Astrocyte (in vitro differentiated cells and primary cell): Measurements from ENCODE around the gene PRM3. TPM values are rescaled to one million over a fixed set of nuclear protein-coding genes. Genes with fewer than 3 reads are reported as not detected.

ENCODE experiments used
- DNase-seq: peaks from one replicate; pipeline ENCODE4 v3.0.0-alpha.2; 2010; ENCODE audit warnings: low read depth
- FAIRE-seq: peaks from 2 replicates; lab custom pipeline; 2011; peaks lifted over from hg19 to GRCh38; lab: Jason Lieb, UNC
- H2AFZ ChIP-seq: 2 replicates; pipeline ENCODE4 v1.6.0; 2012; ENCODE audit warnings: low read depth, low read length, inconsistent platforms
- H3K27ac ChIP-seq: 2 replicates; pipeline ENCODE4 v1.5.1; 2011; ENCODE audit warnings: low read depth, low read length, inconsistent platforms
- H3K27me3 ChIP-seq: 2 replicates; pipeline ENCODE4 v1.6.0; 2011; ENCODE audit warnings: low read length, inconsistent platforms; ENCODE audit not compliant: insufficient read depth
- H3K36me3 ChIP-seq: 2 replicates; pipeline ENCODE4 v1.5.1; 2011; ENCODE audit warnings: low read length, inconsistent platforms; ENCODE audit not compliant: insufficient read depth
- H3K4me1 ChIP-seq: 2 replicates; pipeline ENCODE4 v1.5.1; 2011; ENCODE audit warnings: low read length, inconsistent platforms; ENCODE audit not compliant: insufficient read depth
- H3K4me2 ChIP-seq: 2 replicates; pipeline ENCODE4 v1.6.0; 2012; ENCODE audit warnings: low read length, inconsistent platforms
- H3K4me3 ChIP-seq: 2 replicates; pipeline ENCODE4 v1.5.1; 2011; ENCODE audit warnings: low read depth, mild to moderate bottlenecking, low read length, inconsistent platforms; ENCODE audit not compliant: insufficient read depth
- H3K79me2 ChIP-seq: 2 replicates; pipeline ENCODE4 v1.6.0; 2012; ENCODE audit warnings: mild to moderate bottlenecking, low read length, inconsistent platforms; ENCODE audit not compliant: insufficient read depth
- H3K9ac ChIP-seq: 2 replicates; pipeline ENCODE4 v1.6.0; 2012; ENCODE audit warnings: mild to moderate bottlenecking, low read length, inconsistent platforms
- H3K9me3 ChIP-seq: 2 replicates; pipeline ENCODE4 v1.5.1; 2012; ENCODE audit warnings: low read depth, mild to moderate bottlenecking, low read length, inconsistent platforms; ENCODE audit not compliant: insufficient read depth
- H4K20me1 ChIP-seq: 2 replicates; pipeline ENCODE4 v1.6.0; 2012; ENCODE audit warnings: low read length, inconsistent platforms; ENCODE audit not compliant: insufficient read depth
- H3K27ac Mint-ChIP-seq: one replicate; pipeline ENCODE4 v1.8.0; 2021; ENCODE audit warnings: mild to moderate bottlenecking, mixed read lengths; ENCODE audit not compliant: unreplicated experiment
- H3K27me3 Mint-ChIP-seq: one replicate; pipeline ENCODE4 v1.8.0; 2021; ENCODE audit warnings: low read depth, mixed read lengths; ENCODE audit not compliant: unreplicated experiment
- H3K36me3 Mint-ChIP-seq: one replicate; pipeline ENCODE4 v1.8.0; 2021; ENCODE audit warnings: low read depth, mixed read lengths; ENCODE audit not compliant: unreplicated experiment
- H3K4me1 Mint-ChIP-seq: one replicate; pipeline ENCODE4 v1.8.0; 2021; ENCODE audit warnings: low read depth, mixed read lengths; ENCODE audit not compliant: unreplicated experiment
- H3K4me3 Mint-ChIP-seq: one replicate; pipeline ENCODE4 v1.8.0; 2021; ENCODE audit warnings: mild to moderate bottlenecking, moderate library complexity, mixed read lengths; ENCODE audit not compliant: unreplicated experiment
- H3K9me3 Mint-ChIP-seq: one replicate; pipeline ENCODE4 v1.8.0; 2021; ENCODE audit warnings: mild to moderate bottlenecking, mixed read lengths; ENCODE audit not compliant: unreplicated experiment
- CTCF ChIP-seq: IDR thresholded peaks from 2 replicates; pipeline ENCODE4 v1.5.1; 2011; ENCODE audit warnings: low read depth, mild to moderate bottlenecking, inconsistent platforms, low read length, moderate library complexity; ENCODE audit not compliant: insufficient read depth
- EZH2 ChIP-seq: IDR thresholded peaks from 2 replicates; pipeline ENCODE4 v1.6.1; 2012; ENCODE audit warnings: mild to moderate bottlenecking, low read length, inconsistent platforms; ENCODE audit not compliant: insufficient read depth
- total RNA-seq: library from RNA; stranded (reverse); gene quantifications from 2 replicates; pipeline ENCODE4 v1.2.1, GENCODE V29; 2021

The PRM3 gene
- total RNA-seq, 1 donor from 2014 or later, result not detected

- no peak overlapping the region for H3K9ac ChIP-seq
- peaks cover 35% of the 10 kb centered on the region for H3K27me3 Mint-ChIP-seq
- no peaks in the 10 kb centered on the region for H3K4me1 ChIP-seq
- H4K20me1 ChIP-seq, result no peaks in the 10 kb centered on the region
- TF ChIP-seq CTCF (no peak), EZH2 (no peak)
- no peak overlapping the region for H3K4me3 Mint-ChIP-seq
- H3K9me3 Mint-ChIP-seq, result no peaks in the 10 kb centered on the region
- H3K27ac Mint-ChIP-seq, result no peak overlapping the region
- H3K4me1 Mint-ChIP-seq, result no peaks in the 10 kb centered on the region
- H3K36me3 ChIP-seq, result no peaks in the 10 kb centered on the region
- H3K4me2 ChIP-seq, result no peak overlapping the region
- no peak overlapping the region for H3K4me3 ChIP-seq
- DNase-seq, result no peak
- H3K79me2 ChIP-seq, result no peaks in the 10 kb centered on the region
- H3K36me3 Mint-ChIP-seq, result no peaks in the 10 kb centered on the region
- no peaks in the 10 kb centered on the region for H3K27me3 ChIP-seq
- no peak overlapping the region for H2AFZ ChIP-seq
- H3K9me3 ChIP-seq, result no peaks in the 10 kb centered on the region
- H3K27ac ChIP-seq, result no peak overlapping the region
- no peak for FAIRE-seq
These were observed 15.8 kb upstream of the PRM3 start for GRCh38 chr16:11289202-11289601.

DNA sequence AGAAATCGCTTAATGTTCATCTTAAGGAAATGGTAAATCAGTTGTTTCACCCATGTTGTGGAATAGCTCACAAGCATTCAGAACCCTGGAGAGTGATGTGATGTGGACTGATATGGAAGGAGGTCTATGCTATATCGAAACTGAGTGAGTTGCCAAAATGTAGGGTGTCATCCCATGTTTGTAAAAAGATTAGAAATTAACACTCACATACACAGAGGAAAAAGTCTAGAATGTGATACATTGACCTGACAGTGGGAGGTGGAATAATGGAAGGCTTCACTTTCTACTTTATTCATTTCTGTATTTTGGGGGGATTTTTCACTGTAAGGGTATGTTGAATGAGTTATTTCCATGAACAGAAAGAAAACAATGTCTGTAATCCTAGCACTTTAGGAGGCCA, 12.4 kb upstream of the PRM3 start:
- Histone ChIP-seq H3K27me3 (peaks cover 6% of the 10 kb centered on the region), H2AFZ (no peak overlapping the region), H3K4me1 (no peaks in the 10 kb centered on the region), H3K36me3 (no peaks in the 10 kb centered on the region), H3K4me2 (no peak overlapping the region), H3K4me3 (no peak overlapping the region), H3K27ac (no peak overlapping the region), H3K9ac (no peak overlapping the region), H3K79me2 (no peaks in the 10 kb centered on the region), H3K9me3 (no peaks in the 10 kb centered on the region), H4K20me1 (no peaks in the 10 kb centered on the region)
- FAIRE-seq (no peak), DNase-seq (no peak)
- TF ChIP-seq CTCF (no peak), EZH2 (no peak)
- peaks cover 2% of the 10 kb centered on the region for H3K9me3 Mint-ChIP-seq
- no peak overlapping the region for H3K4me3 Mint-ChIP-seq
- H3K36me3 Mint-ChIP-seq, result no peaks in the 10 kb centered on the region
- H3K4me1 Mint-ChIP-seq, result no peaks in the 10 kb centered on the region
- no peak overlapping the region for H3K27ac Mint-ChIP-seq
- H3K27me3 Mint-ChIP-seq, result peaks cover 35% of the 10 kb centered on the region

- Mint-ChIP-seq H3K4me3 (no peak overlapping the region), H3K27me3 (peaks cover 34% of the 10 kb centered on the region), H3K9me3 (peaks cover 2% of the 10 kb centered on the region), H3K4me1 (no peaks in the 10 kb centered on the region), H3K27ac (no peak overlapping the region), H3K36me3 (no peaks in the 10 kb centered on the region)
- no peak overlapping the region for H3K4me2 ChIP-seq
- no peak overlapping the region for H3K27ac ChIP-seq
- FAIRE-seq (no peak), DNase-seq (no peak)
- H2AFZ ChIP-seq, result no peak overlapping the region
- TF ChIP-seq CTCF (no peak), EZH2 (no peak)
- no peak overlapping the region for H3K9ac ChIP-seq
- no peaks in the 10 kb centered on the region for H3K79me2 ChIP-seq
- no peaks in the 10 kb centered on the region for H3K36me3 ChIP-seq
- no peaks in the 10 kb centered on the region for H3K4me1 ChIP-seq
- H3K27me3 ChIP-seq, result peaks cover 6% of the 10 kb centered on the region
- no peaks in the 10 kb centered on the region for H4K20me1 ChIP-seq
- H3K4me3 ChIP-seq, result no peak overlapping the region
- H3K9me3 ChIP-seq, result no peaks in the 10 kb centered on the region
These were observed 10.4 kb upstream of the PRM3 start for GRCh38 chr16:11283820-11284248.
